WTC11 (cell line): ENCODE results near the gene SLC44A5. TPM values are rescaled to one million over a fixed set of nuclear protein-coding genes. Genes with fewer than 3 reads are reported as not detected.

Experiments used
- ATAC-seq: fragments of 200-7000 bp; cut with Tn5 transposase; 2 replicates; pipeline ENCODE4 v1.10.0; 2021; ENCODE audit warnings: mild to moderate bottlenecking, moderate library complexity
- CTCF ChIA-PET: fragments of 300-600 bp; sonication (Branson Sonifier 250); formaldehyde crosslinking; loops from one replicate; lab custom pipeline; 2021; ENCODE audit warnings: antibody characterized with exemption; lab: Charles Lee
- POLR2A ChIA-PET: fragments of 350-600 bp; sonication (Branson Sonifier 250); formaldehyde crosslinking; loops from one replicate; lab custom pipeline; 2021; ENCODE audit warnings: antibody characterized with exemption; lab: Charles Lee
- DNase-seq: peaks from one replicate; pipeline ENCODE4 v3.0.0; 2021; ENCODE audit warnings: low spot score
- H3K27ac Mint-ChIP-seq: 2 replicates; pipeline ENCODE4 v1.8.0; 2021; ENCODE audit warnings: mixed read lengths
- H3K27me3 Mint-ChIP-seq: 2 replicates; pipeline ENCODE4 v1.8.0; 2021; ENCODE audit warnings: low read depth, mild to moderate bottlenecking, moderate library complexity, mixed read lengths
- H3K36me3 Mint-ChIP-seq: 2 replicates; pipeline ENCODE4 v1.8.0; 2021; ENCODE audit warnings: mixed read lengths
- H3K4me1 Mint-ChIP-seq: 2 replicates; pipeline ENCODE4 v1.8.0; 2022; ENCODE audit warnings: mixed read lengths
- H3K4me3 Mint-ChIP-seq: 2 replicates; pipeline ENCODE4 v1.8.0; 2021; ENCODE audit warnings: mild to moderate bottlenecking, moderate library complexity, mixed read lengths
- H3K9me3 Mint-ChIP-seq: 2 replicates; pipeline ENCODE4 v1.8.0; 2021; ENCODE audit warnings: mixed read lengths
- AR ChIP-seq: fragments of 250-450 bp; sonication (Bioruptor Pico); IDR thresholded peaks from 2 replicates; pipeline ENCODE4 v1.9.0; 2021; ENCODE audit warnings: mild to moderate bottlenecking
- ATF6 ChIP-seq: sonication (generic); formaldehyde crosslinking; IDR thresholded peaks from 2 replicates; pipeline ENCODE4 v1.8.1; 2023; ENCODE audit warnings: mild to moderate bottlenecking, missing genetic modification reagents
- CBFB ChIP-seq: sonication (generic); formaldehyde crosslinking; IDR thresholded peaks from 2 replicates; pipeline ENCODE4 v1.8.1; 2022; ENCODE audit warnings: mild to moderate bottlenecking, low read depth, missing genetic modification reagents
- CREB1 ChIP-seq: sonication (generic); formaldehyde crosslinking; IDR thresholded peaks from 2 replicates; pipeline ENCODE4 v1.8.0; 2023; ENCODE audit warnings: mild to moderate bottlenecking, missing genetic modification reagents
- E2F4 ChIP-seq: sonication (generic); formaldehyde crosslinking; IDR thresholded peaks from 2 replicates; pipeline ENCODE4 v1.8.1; 2022; ENCODE audit warnings: low read depth, mild to moderate bottlenecking, moderate library complexity, missing genetic modification reagents, borderline replicate concordance
- ESRRA ChIP-seq: sonication (generic); formaldehyde crosslinking; IDR thresholded peaks from 2 replicates; pipeline ENCODE4 v1.8.1; 2022; ENCODE audit warnings: mild to moderate bottlenecking, missing genetic modification reagents, borderline replicate concordance
- FOXK1 ChIP-seq: sonication (generic); formaldehyde crosslinking; IDR thresholded peaks from 2 replicates; pipeline ENCODE4 v1.8.0; 2022; ENCODE audit warnings: mild to moderate bottlenecking, moderate library complexity, missing genetic modification reagents
- IRF2 ChIP-seq: sonication (generic); formaldehyde crosslinking; IDR thresholded peaks from 2 replicates; pipeline ENCODE4 v1.8.0; 2022; ENCODE audit warnings: low read depth, missing genetic modification reagents, borderline replicate concordance
- RELA ChIP-seq: sonication (generic); formaldehyde crosslinking; IDR thresholded peaks from 2 replicates; pipeline ENCODE4 v1.8.1; 2022; ENCODE audit warnings: missing genetic modification reagents, mild to moderate bottlenecking, borderline replicate concordance
- TCF7 ChIP-seq: sonication (generic); formaldehyde crosslinking; IDR thresholded peaks from 2 replicates; pipeline ENCODE4 v1.8.0; 2022; ENCODE audit warnings: mild to moderate bottlenecking, low read depth, missing genetic modification reagents, moderate library complexity
- ZNF425 ChIP-seq: fragments of 250-450 bp; sonication (Bioruptor Pico); conservative IDR thresholded peaks from 2 replicates; pipeline ENCODE4 v1.9.0; 2021; ENCODE audit warnings: mild to moderate bottlenecking
- total RNA-seq: library from RNA; stranded (reverse); gene quantifications from 3 replicates; pipeline ENCODE4 v1.2.3, GENCODE V29; 2021
- TF ChIP-seq, protein P1 (sequence below): sonication (generic); formaldehyde crosslinking; conservative IDR thresholded peaks from 2 replicates; pipeline ENCODE4 v1.8.1; 2023; ENCODE audit warnings: mild to moderate bottlenecking, low read depth, missing genetic modification reagents, moderate library complexity
- TF ChIP-seq, protein P2 (sequence below): fragments of 250-450 bp; sonication (Bioruptor Pico); IDR thresholded peaks from 2 replicates; pipeline ENCODE4 v1.9.0; 2021; ENCODE audit warnings: mild to moderate bottlenecking

SLC44A5 gene
- total RNA-seq, 1 experiment from 2014 or later: 1.8 TPM

- TF ChIP-seq, protein P1, sequence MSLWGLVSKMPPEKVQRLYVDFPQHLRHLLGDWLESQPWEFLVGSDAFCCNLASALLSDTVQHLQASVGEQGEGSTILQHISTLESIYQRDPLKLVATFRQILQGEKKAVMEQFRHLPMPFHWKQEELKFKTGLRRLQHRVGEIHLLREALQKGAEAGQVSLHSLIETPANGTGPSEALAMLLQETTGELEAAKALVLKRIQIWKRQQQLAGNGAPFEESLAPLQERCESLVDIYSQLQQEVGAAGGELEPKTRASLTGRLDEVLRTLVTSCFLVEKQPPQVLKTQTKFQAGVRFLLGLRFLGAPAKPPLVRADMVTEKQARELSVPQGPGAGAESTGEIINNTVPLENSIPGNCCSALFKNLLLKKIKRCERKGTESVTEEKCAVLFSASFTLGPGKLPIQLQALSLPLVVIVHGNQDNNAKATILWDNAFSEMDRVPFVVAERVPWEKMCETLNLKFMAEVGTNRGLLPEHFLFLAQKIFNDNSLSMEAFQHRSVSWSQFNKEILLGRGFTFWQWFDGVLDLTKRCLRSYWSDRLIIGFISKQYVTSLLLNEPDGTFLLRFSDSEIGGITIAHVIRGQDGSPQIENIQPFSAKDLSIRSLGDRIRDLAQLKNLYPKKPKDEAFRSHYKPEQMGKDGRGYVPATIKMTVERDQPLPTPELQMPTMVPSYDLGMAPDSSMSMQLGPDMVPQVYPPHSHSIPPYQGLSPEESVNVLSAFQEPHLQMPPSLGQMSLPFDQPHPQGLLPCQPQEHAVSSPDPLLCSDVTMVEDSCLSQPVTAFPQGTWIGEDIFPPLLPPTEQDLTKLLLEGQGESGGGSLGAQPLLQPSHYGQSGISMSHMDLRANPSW (CRISPR knock-in tag): no peak
- TF ChIP-seq, protein P2, sequence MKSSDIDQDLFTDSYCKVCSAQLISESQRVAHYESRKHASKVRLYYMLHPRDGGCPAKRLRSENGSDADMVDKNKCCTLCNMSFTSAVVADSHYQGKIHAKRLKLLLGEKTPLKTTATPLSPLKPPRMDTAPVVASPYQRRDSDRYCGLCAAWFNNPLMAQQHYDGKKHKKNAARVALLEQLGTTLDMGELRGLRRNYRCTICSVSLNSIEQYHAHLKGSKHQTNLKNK (CRISPR knock-in tag): no peak
- TF ChIP-seq IRF2 (CRISPR knock-in tag): no peak
- TF ChIP-seq ESRRA (CRISPR knock-in tag): no peak
- TF ChIP-seq TCF7: no peak
Observed at GRCh38 chr1:75341537-75341936, 269.4 kb downstream of the SLC44A5 start (continued).

- ATAC-seq (peak; percentile 71), DNase-seq (no peak)
- Mint-ChIP-seq H3K4me1 (peaks cover 26% of the 10 kb centered on the region), H3K27ac (no peak overlapping the region), H3K4me3 (no peak overlapping the region), H3K9me3 (no peaks in the 10 kb centered on the region), H3K36me3 (no peaks in the 10 kb centered on the region), H3K27me3 (no peaks in the 10 kb centered on the region)
- ChIA-PET CTCF (no interaction called here), POLR2A (no interaction called here)
- TF ChIP-seq RELA (CRISPR knock-in tag) (no peak), ATF6 (CRISPR knock-in tag) (no peak), CREB1 (CRISPR knock-in tag) (no peak), E2F4 (no peak), ZNF425 (no peak), FOXK1 (no peak), CBFB (CRISPR knock-in tag) (no peak), AR (CRISPR knock-in tag) (no peak)
- TF ChIP-seq, protein P2 (CRISPR knock-in tag): no peak
Observed at GRCh38 chr1:75338616-75339483, 272.1 kb downstream of the SLC44A5 start.
